GM12865 (cell line): ENCODE measurements around the gene TXNDC5.
A peak's percentile ranks its signal among the peaks of the same experiment; 100 is the strongest.
"Not testable (repeated sequence)": the region's sequence is repeated elsewhere in the genome, so short reads cannot be mapped to it uniquely, and the experiment has no call there.

ENCODE experiments used
- DNase-seq: peaks from one replicate; pipeline ENCODE4 v3.0.0; 2010; ENCODE audit warnings: low read depth
- H3K4me3 ChIP-seq: 2 replicates; pipeline ENCODE4 v1.5.1; 2011; ENCODE audit warnings: mild to moderate bottlenecking, low read depth, low read length, control low read depth
- TF ChIP-seq, protein P1 (sequence below): IDR thresholded peaks from 2 replicates; pipeline ENCODE4 v1.5.1; 2011; ENCODE audit warnings: low read length, control low read depth, low read depth, inconsistent platforms; ENCODE audit not compliant: insufficient read depth; ENCODE audit errors: missing control alignments

Gene TXNDC5

DNA sequence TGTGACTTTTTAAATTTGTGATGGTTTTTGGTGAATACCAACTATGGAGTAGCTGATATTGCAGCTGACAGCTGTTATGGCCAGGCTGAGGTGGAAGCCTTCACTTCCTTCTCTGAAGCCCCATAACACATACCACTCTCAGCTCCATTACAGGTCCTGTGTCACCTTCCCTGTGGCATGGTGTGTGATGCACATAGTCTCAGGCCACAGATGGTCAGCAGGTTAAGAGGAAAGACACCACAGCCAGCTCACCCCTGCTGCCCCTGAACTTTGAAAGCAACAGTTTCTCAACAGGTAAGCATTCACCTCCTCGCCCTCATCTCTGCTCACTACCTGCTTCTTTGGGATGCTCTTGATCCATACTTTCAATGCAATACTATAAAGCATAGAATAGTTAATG is 7.7 kb downstream of the TXNDC5 start:
- no peak overlapping the region for H3K4me3 ChIP-seq
- TF ChIP-seq, protein P1, sequence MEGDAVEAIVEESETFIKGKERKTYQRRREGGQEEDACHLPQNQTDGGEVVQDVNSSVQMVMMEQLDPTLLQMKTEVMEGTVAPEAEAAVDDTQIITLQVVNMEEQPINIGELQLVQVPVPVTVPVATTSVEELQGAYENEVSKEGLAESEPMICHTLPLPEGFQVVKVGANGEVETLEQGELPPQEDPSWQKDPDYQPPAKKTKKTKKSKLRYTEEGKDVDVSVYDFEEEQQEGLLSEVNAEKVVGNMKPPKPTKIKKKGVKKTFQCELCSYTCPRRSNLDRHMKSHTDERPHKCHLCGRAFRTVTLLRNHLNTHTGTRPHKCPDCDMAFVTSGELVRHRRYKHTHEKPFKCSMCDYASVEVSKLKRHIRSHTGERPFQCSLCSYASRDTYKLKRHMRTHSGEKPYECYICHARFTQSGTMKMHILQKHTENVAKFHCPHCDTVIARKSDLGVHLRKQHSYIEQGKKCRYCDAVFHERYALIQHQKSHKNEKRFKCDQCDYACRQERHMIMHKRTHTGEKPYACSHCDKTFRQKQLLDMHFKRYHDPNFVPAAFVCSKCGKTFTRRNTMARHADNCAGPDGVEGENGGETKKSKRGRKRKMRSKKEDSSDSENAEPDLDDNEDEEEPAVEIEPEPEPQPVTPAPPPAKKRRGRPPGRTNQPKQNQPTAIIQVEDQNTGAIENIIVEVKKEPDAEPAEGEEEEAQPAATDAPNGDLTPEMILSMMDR: no peak
- no peak for DNase-seq

DNA sequence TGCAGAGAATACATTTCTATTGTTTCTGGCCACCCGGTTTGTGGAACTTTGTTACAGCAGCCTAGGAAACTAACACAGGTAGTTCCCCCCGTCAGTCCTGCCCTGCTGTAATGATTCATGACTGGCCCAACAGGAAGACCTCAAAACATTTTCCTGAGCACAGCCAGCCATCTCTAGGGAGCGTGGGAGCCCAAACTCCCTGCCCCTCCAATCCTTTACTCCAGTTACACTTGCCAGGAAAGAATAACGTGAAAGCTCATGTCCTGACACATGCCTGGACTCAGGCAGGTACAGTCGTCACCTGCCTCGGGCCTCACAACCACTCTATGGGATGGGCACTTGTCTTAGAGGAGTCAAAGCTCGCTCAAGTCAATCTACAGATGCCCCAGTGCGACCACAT is 8.4 kb downstream of the TXNDC5 start:
- TF ChIP-seq, protein P1: no peak
- DNase-seq: no peak

GRCh38 chr6:7901780-7902179 is 8.8 kb downstream of the TXNDC5 start:
- H3K4me3 ChIP-seq: no peak overlapping the region
- no peak for DNase-seq
- TF ChIP-seq, protein P1: no peak

More for the DNA sequence above, 8.4 kb downstream of the TXNDC5 start:
- H3K4me3 ChIP-seq: no peak overlapping the region

- TF ChIP-seq, protein P1: no peak
- DNase-seq: no peak
- H3K4me3 ChIP-seq: no peak overlapping the region
Observed at GRCh38 chr6:7901056-7901455, 9.5 kb downstream of the TXNDC5 start.

DNA sequence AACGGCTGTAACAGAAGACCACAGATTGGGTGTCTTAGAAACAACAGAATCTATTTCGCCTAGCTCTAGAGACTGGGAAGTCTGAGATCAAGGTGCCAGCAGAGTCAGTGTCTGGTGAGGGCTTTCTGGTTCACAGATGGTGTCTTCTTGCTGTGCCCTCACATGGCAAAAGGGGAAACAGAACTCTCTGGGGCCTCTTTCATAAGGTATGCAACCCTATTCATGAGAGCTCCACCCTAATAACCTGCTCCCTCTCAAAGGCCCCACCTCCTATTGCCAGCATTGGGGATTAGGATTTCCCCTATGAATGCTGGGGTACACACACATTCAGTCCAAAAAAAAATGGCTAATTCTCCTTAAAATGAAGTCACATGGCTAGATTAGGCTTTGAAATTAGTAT is 10.0 kb downstream of the TXNDC5 start:
- DNase-seq: peak; percentile 52
- H3K4me3 ChIP-seq: no peak overlapping the region
- TF ChIP-seq, protein P1: no peak

DNA sequence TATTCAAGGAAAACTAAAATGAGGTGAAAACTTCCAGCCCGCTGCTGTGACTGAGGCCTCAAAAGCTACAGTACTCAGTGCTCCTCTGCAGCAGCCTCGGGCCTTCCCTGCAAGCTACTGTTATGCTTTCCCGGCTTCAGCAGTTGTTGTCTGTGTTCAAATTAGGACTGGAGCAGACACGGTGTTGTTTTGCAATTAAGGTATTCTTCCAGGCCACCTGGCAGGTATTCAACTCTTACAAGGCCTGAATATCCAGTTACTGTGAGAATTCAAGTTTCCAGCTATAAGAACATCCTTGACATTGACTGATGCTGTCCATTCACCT is 10.7 kb downstream of the TXNDC5 start:
- TF ChIP-seq, protein P1: no peak
- H3K4me3 ChIP-seq: no peak overlapping the region
- DNase-seq: no peak

- H3K4me3 ChIP-seq: no peak overlapping the region
- TF ChIP-seq, protein P1: peak; percentile 34
- peak; percentile 56 for DNase-seq
Observed at GRCh38 chr6:7899101-7899888, 11.3 kb downstream of the TXNDC5 start.

DNA sequence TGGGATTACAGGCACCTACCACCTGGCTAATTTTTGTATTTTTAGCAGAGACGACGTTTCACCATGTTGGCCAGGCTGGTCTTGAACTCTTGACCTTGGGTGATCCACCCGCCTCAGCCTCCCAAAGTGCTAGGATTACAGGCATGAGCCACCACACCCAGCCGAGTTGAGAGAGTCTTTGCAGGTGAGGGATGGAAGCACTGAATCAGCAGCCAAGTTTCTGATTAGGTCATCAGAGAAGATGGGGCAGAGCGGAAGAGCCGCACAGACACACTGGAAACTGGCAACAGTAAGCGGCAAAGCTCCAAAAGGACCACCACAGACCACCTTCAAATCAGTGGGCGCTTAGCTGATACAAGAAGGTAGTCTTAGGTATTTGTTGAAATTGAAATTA is 12.4 kb downstream of the TXNDC5 start:
- DNase-seq, H3K4me3 ChIP-seq: not testable (repeated sequence)
